B cell (primary cell): Measurements from ENCODE around the gene FMN1.

Experiments used
- CTCF ChIP-seq: fragments of 200-600 bp; IDR thresholded peaks from one replicate; pipeline ENCODE4 v1.8.0; 2022; ENCODE audit warnings: antibody characterized with exemption, mild to moderate bottlenecking
- EZH2 ChIP-seq: IDR thresholded peaks from 2 replicates; pipeline ENCODE4 v1.6.1; 2012; ENCODE audit warnings: borderline replicate concordance, low read depth, mild to moderate bottlenecking, moderate library complexity, low read length; ENCODE audit not compliant: insufficient read depth, poor library complexity, severe bottlenecking

GRCh38 chr15:32825219-32825618 lies 369.3 kb downstream of the FMN1 start:
- TF ChIP-seq CTCF: no peak
- TF ChIP-seq EZH2: no peak
